T-helper 22 cell (primary cell): ENCODE results near the gene AFDN.

ENCODE experiments used
- DNase-seq: peaks from one replicate; pipeline ENCODE4 v3.0.0-alpha.2; 2020; ENCODE audit warnings: low read depth

AFDN gene

DNA sequence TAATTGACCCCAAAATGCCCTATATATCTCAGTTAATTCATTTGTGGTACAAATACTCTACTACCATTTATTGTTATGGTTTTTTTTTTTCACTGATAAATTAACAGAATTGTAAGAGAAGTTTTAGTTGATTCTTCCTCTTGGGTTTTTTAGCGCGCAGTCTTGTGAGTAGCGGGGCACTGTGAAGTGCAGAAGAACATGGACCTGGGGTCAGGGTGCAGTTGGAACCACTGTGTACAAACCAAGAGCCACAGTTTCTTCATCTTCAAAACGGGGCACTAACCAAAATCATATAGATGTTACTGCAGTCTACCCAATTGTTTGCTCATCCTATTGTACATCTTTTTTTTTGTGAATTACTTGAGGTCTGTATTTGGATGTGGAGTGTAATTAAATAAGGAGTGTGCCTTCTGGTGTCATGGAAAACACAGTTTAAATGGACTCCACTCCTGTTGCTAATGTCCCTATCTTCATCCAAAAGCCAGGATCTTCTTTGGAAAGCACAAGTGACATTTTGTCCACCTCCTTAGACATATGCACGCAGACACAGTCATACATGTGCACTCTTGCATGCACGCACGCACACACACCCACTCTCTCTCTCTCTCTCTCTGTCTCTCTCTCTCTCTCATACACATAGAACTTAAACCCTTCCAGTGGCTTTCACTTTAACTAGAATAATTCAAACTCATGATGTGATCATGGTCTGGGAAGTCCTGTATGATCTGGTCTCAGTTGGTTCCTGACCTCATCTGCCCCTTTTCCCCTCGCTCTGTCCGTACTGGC lies 51.5 kb downstream of the AFDN start:
- no peak for DNase-seq

GRCh38 chr6:167879612-167880011 lies 52.9 kb downstream of the AFDN start:
- DNase-seq, result no peak

- DNase-seq, result no peak
Observed at GRCh38 chr6:167881327-167881726, 54.6 kb downstream of the AFDN start.

DNA sequence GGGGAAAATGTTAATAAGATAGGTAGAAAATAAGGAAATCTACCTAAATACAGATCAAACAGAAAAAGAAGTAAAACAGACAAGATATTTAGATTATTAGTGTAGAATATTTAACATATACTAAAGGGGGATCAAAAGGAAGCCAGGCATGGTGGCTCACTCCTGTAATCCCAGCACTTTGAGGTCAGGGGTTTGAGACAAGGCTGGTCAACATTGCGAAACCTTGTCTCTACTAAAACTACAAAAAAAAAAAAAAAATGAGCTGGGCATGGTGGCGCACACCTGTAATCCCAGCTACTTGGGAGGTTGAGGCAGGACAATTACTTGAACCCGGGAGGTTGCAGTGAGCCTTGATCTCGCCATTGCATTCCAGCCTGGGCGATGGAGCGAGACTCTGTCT lies 55.5 kb downstream of the AFDN start:
- no peak for DNase-seq

DNA sequence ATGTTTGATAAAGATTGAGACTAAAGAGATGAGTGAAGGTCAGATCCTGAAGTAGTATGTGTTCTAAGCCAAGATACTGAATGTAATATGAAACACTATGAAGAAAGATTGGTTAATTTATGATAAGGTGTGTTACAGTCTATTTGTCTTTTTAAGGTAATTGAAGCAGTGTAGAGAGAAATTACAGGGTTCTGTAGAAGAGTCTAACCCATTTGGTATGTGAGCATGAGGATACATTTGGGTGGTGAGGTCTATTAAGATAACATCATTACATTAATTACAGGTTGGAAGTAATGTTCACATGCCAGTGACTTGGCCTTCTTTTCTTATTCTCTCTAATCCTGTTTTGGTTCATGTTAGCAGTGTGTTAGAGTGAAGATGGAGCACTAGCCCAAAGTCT lies 61.4 kb downstream of the AFDN start:
- DNase-seq, result no peak

- no peak for DNase-seq
Observed at GRCh38 chr6:167892835-167893815, 66.4 kb downstream of the AFDN start.

DNA sequence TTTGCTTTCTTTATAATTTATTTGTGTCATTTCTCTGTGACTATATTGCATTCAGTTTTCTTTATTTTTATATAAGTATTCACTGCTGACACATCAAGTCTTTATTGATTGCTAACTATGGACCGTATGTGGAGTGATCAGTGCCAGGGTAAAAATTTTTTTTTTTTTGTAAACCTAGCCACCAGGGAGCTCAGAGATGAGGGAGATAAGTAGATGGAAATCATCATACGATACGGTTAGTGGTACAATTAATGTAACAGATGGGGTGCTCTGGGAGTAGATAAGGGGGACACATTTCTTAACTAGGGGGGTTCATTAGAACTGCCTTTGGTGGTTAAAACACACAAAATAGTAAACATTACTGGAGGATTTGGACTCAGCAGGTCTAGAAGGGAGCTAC lies 68.3 kb downstream of the AFDN start:
- no peak for DNase-seq

GRCh38 chr6:167896648-167897047 lies 69.9 kb downstream of the AFDN start:
- no peak for DNase-seq

GRCh38 chr6:167898673-167899311 lies 72.1 kb downstream of the AFDN start:
- no peak for DNase-seq

GRCh38 chr6:167904791-167905190 lies 78.1 kb downstream of the AFDN start:
- no peak for DNase-seq

- no peak for DNase-seq
Observed at GRCh38 chr6:167906899-167907298, 80.2 kb downstream of the AFDN start.

DNA sequence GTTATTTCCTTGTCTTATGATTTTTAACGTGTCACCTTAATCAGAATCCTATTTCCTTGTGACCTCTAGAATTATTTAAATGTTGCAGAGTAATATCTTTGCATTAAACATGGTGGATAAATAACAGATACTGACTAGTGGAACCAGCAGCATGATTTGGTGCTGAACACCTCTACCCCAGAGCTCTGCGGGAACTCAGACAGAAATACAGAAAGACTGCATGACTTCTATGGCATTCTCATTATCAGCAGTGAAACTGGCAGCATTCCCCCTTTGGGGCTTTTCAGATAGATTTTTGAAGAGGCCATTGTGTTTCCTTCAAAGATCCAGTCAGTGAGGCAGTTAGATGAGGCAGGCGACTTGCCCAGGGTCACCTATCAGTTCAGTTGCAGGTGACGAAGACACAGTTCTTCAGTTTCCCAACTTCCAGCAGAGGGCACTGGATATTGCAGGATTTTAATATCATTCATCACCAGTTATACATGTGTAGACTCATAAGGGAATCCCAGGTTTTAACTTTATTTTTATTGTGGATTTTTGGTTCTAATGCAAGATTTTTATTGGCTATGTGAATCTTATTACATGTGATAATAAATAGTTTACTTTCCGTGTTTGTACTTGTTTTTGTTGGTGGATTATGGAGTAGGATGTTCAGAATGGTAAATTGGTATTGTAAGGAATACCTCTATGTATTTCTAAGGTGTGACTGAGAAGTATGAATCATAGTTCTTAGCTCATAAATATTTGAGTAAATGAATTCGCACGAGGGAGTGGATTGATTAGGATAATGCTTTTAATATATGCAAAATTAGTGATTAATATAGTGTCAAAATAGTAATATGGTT lies 81.3 kb downstream of the AFDN start:
- DNase-seq, result no peak

DNA sequence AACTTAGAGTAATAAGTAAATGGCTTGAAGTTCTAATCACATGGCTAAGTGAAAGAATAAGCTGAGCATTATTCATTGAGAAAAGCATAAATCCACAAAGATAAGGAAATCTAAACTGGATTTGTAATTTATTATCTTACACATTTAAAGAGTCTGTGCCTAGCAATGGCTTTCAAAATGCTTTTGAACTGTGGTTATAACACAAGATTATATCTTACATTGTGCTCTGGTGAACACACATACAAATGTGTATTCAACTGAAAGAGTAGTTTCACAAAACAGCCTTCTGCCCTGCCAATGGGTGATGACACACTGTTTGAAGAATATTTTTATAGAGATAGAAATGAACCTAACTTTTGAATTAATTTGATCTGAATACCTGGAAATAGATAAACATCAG lies 83.3 kb downstream of the AFDN start:
- no peak for DNase-seq

DNA sequence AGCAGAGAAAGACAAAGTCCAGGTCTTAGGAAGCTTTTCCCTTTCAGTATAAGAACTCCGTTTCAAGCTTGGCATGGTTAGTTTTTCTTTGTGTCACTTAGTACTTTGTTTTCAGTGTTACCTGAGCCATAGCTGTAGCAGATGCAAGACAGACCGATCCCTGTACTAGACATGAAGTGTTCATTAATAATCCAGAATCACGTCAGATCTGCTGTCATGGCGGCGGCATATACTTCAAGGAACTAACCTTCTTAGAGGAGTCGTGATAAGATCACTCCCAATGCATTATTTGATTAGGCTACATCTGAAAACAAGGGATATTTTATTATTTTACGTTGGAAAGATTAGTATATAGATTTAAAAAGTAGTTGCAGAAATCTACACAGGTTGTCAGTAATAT lies 83.9 kb downstream of the AFDN start:
- DNase-seq, result no peak

GRCh38 chr6:167912494-167912893 lies 85.8 kb downstream of the AFDN start:
- DNase-seq, result no peak

- no peak for DNase-seq
Observed at GRCh38 chr6:167913699-167914098, 87.0 kb downstream of the AFDN start.

- no peak for DNase-seq
Observed at GRCh38 chr6:167915139-167915538, 88.4 kb downstream of the AFDN start.

- no peak for DNase-seq
Observed at GRCh38 chr6:167917551-167918154, 90.9 kb downstream of the AFDN start.

- no peak for DNase-seq
Observed at GRCh38 chr6:167918548-167919278, 92.0 kb downstream of the AFDN start.

DNA sequence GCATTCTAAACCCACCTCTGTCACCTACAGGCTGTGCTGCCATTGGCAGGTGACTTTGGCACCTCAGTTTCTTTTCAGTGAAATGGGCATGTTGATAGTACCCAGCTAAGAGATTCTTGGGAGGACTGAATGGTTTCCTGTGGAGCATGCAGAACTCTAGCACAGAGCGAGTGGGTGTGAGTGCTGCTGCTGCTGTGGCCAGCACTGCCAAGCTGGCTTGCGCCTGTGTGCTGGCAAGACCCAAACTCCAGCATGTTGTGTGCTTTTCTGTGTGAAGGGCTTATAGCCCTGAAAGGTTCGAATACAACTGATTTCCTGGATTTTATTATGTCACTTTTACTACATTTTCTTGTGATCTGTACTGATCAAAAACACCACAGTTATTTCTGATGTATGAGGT lies 92.6 kb downstream of the AFDN start:
- DNase-seq, result no peak

- no peak for DNase-seq
Observed at GRCh38 chr6:167920165-167920564, 93.5 kb downstream of the AFDN start.
